Endothelial cell of umbilical vein (primary cell): ENCODE measurements around the gene FAM72D. TPM values are rescaled to one million over a fixed set of nuclear protein-coding genes. Genes with fewer than 3 reads are reported as not detected.
"Not testable (repeated sequence)": the region's sequence is repeated elsewhere in the genome, so short reads cannot be mapped to it uniquely, and the experiment has no call there.

Experiments
- BruUV-seq: library from RNA; stranded (reverse); fragments of 400-500 nt; replicated peaks from 2 replicates; lab custom pipeline; 2021; lab: Mats Ljungman, UMichigan
- CTCF ChIA-PET: fragments of 300-600, 350-600 bp; sonication (Branson Sonifier 250); formaldehyde crosslinking; loops from one replicate; lab custom pipeline; 2021; ENCODE audit warnings: antibody characterized with exemption, inconsistent platforms; lab: Charles Lee
- POLR2A ChIA-PET: fragments of 300-600, 350-600 bp; sonication (Branson Sonifier 250); formaldehyde crosslinking; loops from one replicate; lab custom pipeline; 2021; ENCODE audit warnings: antibody characterized with exemption, inconsistent platforms; lab: Charles Lee
- DNase-seq: peaks from one replicate; pipeline ENCODE4 v3.0.0-alpha.2; 2011; ENCODE audit warnings: low read depth, low spot score
- FAIRE-seq: peaks from 2 replicates; lab custom pipeline; 2011; peaks lifted over from hg19 to GRCh38; lab: Jason Lieb, UNC
- H2AFZ ChIP-seq: 2 replicates; pipeline ENCODE4 v1.6.0; 2012; ENCODE audit warnings: low read depth, low read length, control low read depth, inconsistent platforms
- H3K27ac ChIP-seq: 2 replicates; pipeline ENCODE4 v1.5.1; 2011; ENCODE audit warnings: low read depth, mild to moderate bottlenecking, control low read depth, low read length, moderate library complexity; ENCODE audit not compliant: insufficient read depth
- H3K27me3 ChIP-seq, 2 experiments: 2 replicates each; pipeline versions ENCODE4 v1.6.0 to v1.6.1; 2011; ENCODE audit warnings: low read length in 2 of 2, mixed read lengths in 1 of 2; ENCODE audit not compliant: control insufficient read depth in 2 of 2, insufficient read depth in 2 of 2
- H3K36me3 ChIP-seq, 2 experiments: 2 replicates in 1 of 2; 3 replicates in 1 of 2; pipeline ENCODE4 v1.5.1; 2011; ENCODE audit warnings: low read length in 2 of 2, mild to moderate bottlenecking in 1 of 2, moderate library complexity in 1 of 2; ENCODE audit not compliant: control insufficient read depth in 2 of 2, insufficient read depth in 2 of 2; ENCODE audit errors: extremely low read depth in 1 of 2
- H3K4me1 ChIP-seq: 3 replicates; pipeline ENCODE4 v1.5.1; 2011; ENCODE audit warnings: mild to moderate bottlenecking, low read length; ENCODE audit not compliant: control insufficient read depth, insufficient read depth; ENCODE audit errors: extremely low read depth
- H3K4me2 ChIP-seq: 2 replicates; pipeline ENCODE4 v1.6.1; 2011; ENCODE audit warnings: low read length, control low read depth, mixed read lengths; ENCODE audit not compliant: insufficient read depth
- H3K4me3 ChIP-seq, 3 experiments: fragments of 200-600 bp in 1 of 3; sonication (generic), shearing (Covaris generic) in 1 of 3; replicated peaks in 1 of 3; 2 replicates each; pipeline ENCODE4 v1.5.1; 2011 to 2016; ENCODE audit warnings: control low read depth in 3 of 3, low read length in 3 of 3, mild to moderate bottlenecking in 2 of 3, inconsistent platforms in 1 of 3, low read depth in 1 of 3, moderate library complexity in 1 of 3; ENCODE audit not compliant: insufficient read depth in 1 of 3
- H3K79me2 ChIP-seq: 2 replicates; pipeline ENCODE4 v1.6.0; 2012; ENCODE audit warnings: low read length, inconsistent platforms; ENCODE audit not compliant: control insufficient read depth, insufficient read depth
- H3K9ac ChIP-seq: replicated peaks from 2 replicates; pipeline ENCODE3; 2011; ENCODE audit warnings: low read length, control low read depth; ENCODE audit not compliant: insufficient read depth; ENCODE audit errors: extremely low read depth
- H3K9me1 ChIP-seq: replicated peaks from 3 replicates; pipeline ENCODE4 v1.6.0; 2011; ENCODE audit warnings: mild to moderate bottlenecking, low read length; ENCODE audit not compliant: control insufficient read depth, insufficient read depth; ENCODE audit errors: extremely low read depth
- H3K9me3 ChIP-seq: replicated peaks from 2 replicates; pipeline ENCODE4 v1.5.1; 2012; ENCODE audit warnings: low read length, inconsistent platforms; ENCODE audit not compliant: control insufficient read depth, insufficient read depth
- H4K20me1 ChIP-seq: replicated peaks from 2 replicates; pipeline ENCODE3; 2011; ENCODE audit warnings: mild to moderate bottlenecking, low read length; ENCODE audit not compliant: control insufficient read depth, insufficient read depth; ENCODE audit errors: extremely low read depth
- dilution Hi-C: fragments of 300-500 bp; cut with MboI; formaldehyde crosslinking; loops from one replicate; pipeline ENCODE4 v1.15.0; 2019; ENCODE audit warnings: low sequenced_read_pairs; ENCODE audit not compliant: extremely low pct_ligation_motif_present
- intact Hi-C: fragments of 100-400 bp; cut with micrococcal nuclease; formaldehyde crosslinking; loops from one replicate; pipeline ENCODE4 v1.10.0; 2022
- polyA plus RNA-seq, 4 experiments: library from polyadenylated mRNA; depleted of rRNA in 3 of 4; stranded (reverse) in 3 of 4; unstranded in 1 of 4; fragments of >200 nt; gene quantifications; 2 replicates each; pipeline versions ENCODE4 v1.2.1 to v1.2.3, GENCODE V29; 2011 to 2012; ENCODE audit warnings: missing spikeins in 1 of 4
- total RNA-seq: library from RNA; stranded (reverse); gene quantifications from 2 replicates; pipeline ENCODE4 v1.2.3, GENCODE V29; 2021

Gene FAM72D
- total and polyA plus RNA-seq, 2 donors (not counting 3 experiments of a cell fraction or from before 2014, with no cell fraction given), result 1.2 to 3.3 TPM

DNA sequence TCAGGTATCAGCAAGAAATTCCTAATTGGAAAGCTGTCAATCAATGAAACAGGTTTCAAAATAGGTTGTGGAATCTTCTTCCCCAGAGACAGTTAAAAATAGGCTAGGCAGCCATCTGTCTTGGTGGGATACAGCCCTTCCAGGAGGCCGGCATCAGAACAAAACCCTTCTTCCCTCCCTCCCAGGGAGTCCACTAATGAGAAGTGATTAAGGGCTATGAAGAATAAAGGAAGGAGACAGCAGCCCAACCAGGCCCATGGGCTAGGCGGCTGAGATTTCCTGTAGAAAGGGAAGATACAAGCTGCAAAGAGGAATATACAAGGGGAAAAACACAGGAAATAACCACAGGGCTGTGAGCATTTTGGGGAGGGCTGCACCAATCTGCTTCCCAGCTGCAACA is 32.5 kb upstream of the FAM72D start:
- intact Hi-C loops, DNase-seq, H3K9ac ChIP-seq, dilution Hi-C loops, H3K4me3 ChIP-seq, H3K27ac ChIP-seq, H3K36me3 ChIP-seq, BruUV-seq, CTCF ChIA-PET, H3K27me3 ChIP-seq, H3K4me2 ChIP-seq, POLR2A ChIA-PET, H2AFZ ChIP-seq, FAIRE-seq, H3K79me2 ChIP-seq, H3K9me3 ChIP-seq, H3K4me1 ChIP-seq, H4K20me1 ChIP-seq, H3K9me1 ChIP-seq: not testable (repeated sequence)

DNA sequence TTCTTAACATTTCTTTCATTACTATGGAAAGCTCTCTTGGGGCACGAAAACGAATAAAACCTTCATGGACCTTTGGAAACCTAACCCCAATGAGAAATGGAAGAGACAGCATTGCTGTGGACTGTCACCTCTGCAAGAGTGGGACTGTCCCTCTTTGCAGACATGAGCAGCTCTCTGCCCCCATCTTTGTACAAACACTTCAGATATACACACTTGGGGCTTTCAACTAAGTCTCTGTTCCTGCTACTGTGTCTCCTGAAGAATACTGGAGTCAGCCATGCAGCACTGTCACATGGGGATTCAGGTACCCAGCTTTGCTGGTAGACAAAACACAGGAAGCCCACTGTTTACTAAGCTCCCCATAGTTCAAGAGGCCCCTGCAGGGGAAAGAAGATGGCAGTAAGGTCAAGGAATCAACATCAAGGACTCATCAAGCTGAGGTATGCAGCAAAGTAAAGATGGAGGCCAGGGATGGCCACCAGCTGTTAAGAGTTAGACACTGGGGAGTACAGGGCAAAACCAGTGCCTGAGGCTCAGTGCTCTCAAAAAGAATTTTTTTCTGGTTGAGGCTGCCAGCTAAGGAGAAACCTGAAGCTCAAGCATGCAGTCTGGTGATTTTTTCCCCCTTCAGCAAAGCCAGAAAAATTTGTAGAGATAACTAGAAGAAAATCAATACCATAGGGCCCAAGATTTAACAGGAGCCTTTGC is 31.7 kb upstream of the FAM72D start:
- H3K27me3 ChIP-seq, DNase-seq, POLR2A ChIA-PET, H3K9me3 ChIP-seq, H3K79me2 ChIP-seq, H3K4me2 ChIP-seq, dilution Hi-C loops, CTCF ChIA-PET, H3K4me1 ChIP-seq, H2AFZ ChIP-seq, H3K4me3 ChIP-seq, H4K20me1 ChIP-seq, H3K9ac ChIP-seq, BruUV-seq, H3K9me1 ChIP-seq, H3K36me3 ChIP-seq, intact Hi-C loops, FAIRE-seq, H3K27ac ChIP-seq: not testable (repeated sequence)

DNA sequence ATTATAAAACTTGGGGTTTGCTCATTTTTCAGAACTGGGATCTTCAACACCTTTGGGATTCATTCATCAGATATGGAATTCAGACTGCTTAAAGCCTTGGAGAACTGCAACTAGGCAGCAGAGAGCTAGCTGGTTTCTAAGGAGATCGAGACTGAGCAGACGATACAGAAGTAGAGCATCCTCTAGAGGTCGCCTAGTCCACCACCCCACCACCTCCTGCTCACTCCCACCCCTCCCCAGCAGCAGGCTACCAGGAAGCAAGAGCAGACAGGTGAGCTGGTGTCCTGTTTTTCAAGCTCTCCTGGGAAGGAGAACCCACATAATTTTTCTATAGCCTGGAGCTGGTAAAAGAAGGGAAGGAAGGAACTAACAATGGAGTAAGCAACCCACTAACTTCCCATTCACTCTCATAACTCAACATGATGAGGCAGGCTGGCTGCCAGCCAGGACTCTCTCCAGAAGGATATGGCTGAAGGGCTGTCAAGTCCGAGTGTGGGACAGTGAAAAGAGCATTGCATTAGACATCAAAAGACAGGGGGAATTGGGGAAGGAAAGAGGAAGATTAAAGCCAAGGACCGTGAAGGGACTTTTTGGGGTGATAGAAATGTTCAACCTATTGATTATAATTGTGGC is 30.5 kb upstream of the FAM72D start:
- H3K36me3 ChIP-seq, H3K9ac ChIP-seq, H3K9me3 ChIP-seq, H3K79me2 ChIP-seq, H3K9me1 ChIP-seq, H3K4me1 ChIP-seq, H3K27ac ChIP-seq, FAIRE-seq, BruUV-seq, POLR2A ChIA-PET, H4K20me1 ChIP-seq, H3K27me3 ChIP-seq, CTCF ChIA-PET, H3K4me3 ChIP-seq, H3K4me2 ChIP-seq, dilution Hi-C loops, H2AFZ ChIP-seq, intact Hi-C loops: not testable (repeated sequence)
- DNase-seq, result peak; percentile 0

DNA sequence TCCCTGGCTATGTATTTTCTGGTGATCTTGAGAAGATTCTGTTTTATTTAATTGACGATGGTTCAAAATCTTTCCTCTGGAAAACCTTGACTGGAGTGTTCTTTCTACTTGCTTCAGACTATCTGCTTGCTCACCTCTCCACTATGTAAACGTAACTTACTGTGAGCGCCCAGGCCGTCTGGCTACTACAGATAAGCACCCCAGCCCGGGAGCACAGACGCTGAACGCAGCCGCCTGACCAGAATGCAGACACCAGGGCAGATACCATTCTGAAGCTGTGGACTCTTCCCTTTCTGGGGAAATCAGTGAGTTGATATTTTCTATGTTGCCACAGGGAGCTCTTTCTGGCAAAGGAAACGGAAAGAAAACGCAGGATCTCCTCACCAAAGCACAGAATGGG is 29.3 kb upstream of the FAM72D start:
- H3K9me1 ChIP-seq, H3K9ac ChIP-seq, BruUV-seq, DNase-seq, H3K9me3 ChIP-seq, intact Hi-C loops, H3K4me2 ChIP-seq, H3K36me3 ChIP-seq, H4K20me1 ChIP-seq, H2AFZ ChIP-seq, H3K27ac ChIP-seq, H3K27me3 ChIP-seq, H3K4me3 ChIP-seq, CTCF ChIA-PET, dilution Hi-C loops, FAIRE-seq, H3K79me2 ChIP-seq, H3K4me1 ChIP-seq, POLR2A ChIA-PET: not testable (repeated sequence)
